H1 (cell line): ENCODE results near the gene SNAP47. TPM values are rescaled to one million over a fixed set of nuclear protein-coding genes. Genes with fewer than 3 reads are reported as not detected.

Source experiments
- CTCF ChIA-PET: fragments of 300-600 bp; sonication (Branson Sonifier 250); formaldehyde crosslinking; loops from one replicate; lab custom pipeline; 2021; ENCODE audit not compliant: partially characterized antibody; lab: Charles Lee
- POLR2A ChIA-PET: fragments of 300-600 bp; sonication (Branson Sonifier 250); formaldehyde crosslinking; loops from one replicate; lab custom pipeline; 2021; ENCODE audit warnings: inconsistent platforms; ENCODE audit not compliant: partially characterized antibody; lab: Charles Lee
- DNase-seq, 2 experiments: peaks; one replicate each; pipeline versions ENCODE4 v3.0.0 to v3.0.0-alpha.2; 2010 to 2022; ENCODE audit warnings: low spot score in 2 of 2, low read depth in 1 of 2, mixed read lengths in 1 of 2
- FAIRE-seq: peaks from 2 replicates; lab custom pipeline; 2011; peaks lifted over from hg19 to GRCh38; lab: Jason Lieb, UNC
- H2AFZ ChIP-seq: 2 replicates; pipeline ENCODE4 v1.8.1; 2012; ENCODE audit warnings: low read length, inconsistent platforms
- H2AK5ac ChIP-seq: 2 replicates; pipeline ENCODE4 v1.6.1; 2013; ENCODE audit warnings: low read depth, low read length
- H2BK120ac ChIP-seq: replicated peaks from 2 replicates; pipeline ENCODE3; 2013; ENCODE audit warnings: low read depth, low read length, inconsistent platforms
- H2BK12ac ChIP-seq: 2 replicates; pipeline ENCODE4 v1.6.1; 2013; ENCODE audit warnings: low read depth, low read length
- H2BK15ac ChIP-seq: 2 replicates; pipeline ENCODE4 v1.6.1; 2013; ENCODE audit warnings: low read length
- H2BK20ac ChIP-seq: 2 replicates; pipeline ENCODE4 v1.6.1; 2013; ENCODE audit warnings: low read length
- H2BK5ac ChIP-seq: 2 replicates; pipeline ENCODE4 v1.6.1; 2013; ENCODE audit warnings: low read depth, low read length
- H3K14ac ChIP-seq: 2 replicates; pipeline ENCODE4 v1.6.1; 2013; ENCODE audit warnings: inconsistent platforms; ENCODE audit not compliant: insufficient read length
- H3K18ac ChIP-seq: 2 replicates; pipeline ENCODE4 v1.6.1; 2013; ENCODE audit warnings: low read length; ENCODE audit errors: extremely low read depth
- H3K23ac ChIP-seq: 2 replicates; pipeline ENCODE4 v1.6.1; 2013; ENCODE audit warnings: inconsistent platforms; ENCODE audit not compliant: insufficient read length
- H3K23me2 ChIP-seq: 2 replicates; pipeline ENCODE4 v1.6.1; 2013; ENCODE audit warnings: low read depth, low read length
- H3K27ac ChIP-seq: 2 replicates; pipeline ENCODE4 v1.6.1; 2011; ENCODE audit warnings: low read depth, low read length, inconsistent platforms
- H3K27me3 ChIP-seq, 4 experiments: replicated peaks in 1 of 4; 1 replicate in 1 of 4; 2 replicates in 3 of 4; pipeline versions ENCODE4 v1.6.1 to v1.8.1; 2011 to 2013; ENCODE audit warnings: low read length in 3 of 4, mild to moderate bottlenecking in 3 of 4, inconsistent platforms in 2 of 4, mixed read lengths in 2 of 4, moderate library complexity in 1 of 4; ENCODE audit not compliant: control insufficient read depth in 3 of 4, insufficient read depth in 3 of 4; ENCODE audit errors: extremely low read depth in 1 of 4
- H3K36me3 ChIP-seq, 4 experiments: 2 replicates each; pipeline versions ENCODE4 v1.6.1 to v1.8.1; 2011 to 2013; ENCODE audit warnings: mild to moderate bottlenecking in 4 of 4, low read length in 3 of 4, moderate library complexity in 2 of 4, control low read depth in 1 of 4, inconsistent platforms in 1 of 4; ENCODE audit not compliant: insufficient read depth in 4 of 4, control insufficient read depth in 2 of 4
- H3K4ac ChIP-seq: replicated peaks from 2 replicates; pipeline ENCODE3; 2013; ENCODE audit warnings: low read length, low read depth, mixed read lengths, inconsistent platforms; ENCODE audit not compliant: insufficient read length
- H3K4me1 ChIP-seq, 4 experiments: replicated peaks in 1 of 4; 1 replicate in 1 of 4; 2 replicates in 3 of 4; pipeline versions ENCODE4 v1.6.1 to v1.8.1; 2011 to 2013; ENCODE audit warnings: low read length in 3 of 4, inconsistent platforms in 2 of 4, mixed read lengths in 1 of 4; ENCODE audit not compliant: insufficient read depth in 4 of 4, control insufficient read depth in 3 of 4
- H3K4me2 ChIP-seq, 2 experiments: 2 replicates each; pipeline versions ENCODE4 v1.6.1 to v1.8.1; 2011 to 2013; ENCODE audit warnings: low read depth in 2 of 2, low read length in 2 of 2, control low read depth in 1 of 2, inconsistent platforms in 1 of 2, mild to moderate bottlenecking in 1 of 2; ENCODE audit not compliant: insufficient read depth in 1 of 2
- H3K4me3 ChIP-seq, 4 experiments: fragments of 200-600, 300-600 bp in 1 of 4; sonication (generic), shearing (Covaris generic), sonication (Bioruptor Twin) in 1 of 4; 2 replicates each; pipeline versions ENCODE4 v1.5.1 to v1.8.1; 2011 to 2016; ENCODE audit warnings: low read length in 4 of 4, low read depth in 3 of 4, control low read depth in 2 of 4, inconsistent platforms in 2 of 4, mild to moderate bottlenecking in 2 of 4, mixed read lengths in 1 of 4, moderate library complexity in 1 of 4; ENCODE audit not compliant: insufficient read depth in 2 of 4; ENCODE audit errors: extremely low read depth in 1 of 4
- H3K56ac ChIP-seq: replicated peaks from 2 replicates; pipeline ENCODE3; 2013; ENCODE audit warnings: low read depth, mild to moderate bottlenecking, mixed read lengths, low read length, inconsistent platforms; ENCODE audit not compliant: insufficient read length
- H3K79me1 ChIP-seq: 2 replicates; pipeline ENCODE4 v1.6.1; 2013; ENCODE audit warnings: low read depth, low read length, control low read depth
- H3K79me2 ChIP-seq, 2 experiments: 2 replicates each; pipeline versions ENCODE4 v1.6.1 to v1.8.1; 2012 to 2013; ENCODE audit warnings: low read length in 2 of 2, mild to moderate bottlenecking in 2 of 2, inconsistent platforms in 1 of 2; ENCODE audit not compliant: insufficient read depth in 2 of 2, control insufficient read depth in 1 of 2
- H3K9ac ChIP-seq, 4 experiments: replicated peaks in 1 of 4; 1 replicate in 1 of 4; 2 replicates in 3 of 4; pipeline versions ENCODE4 v1.6.1 to v1.8.1; 2011 to 2013; ENCODE audit warnings: low read depth in 3 of 4, low read length in 3 of 4, control low read depth in 2 of 4, mild to moderate bottlenecking in 2 of 4, moderate library complexity in 2 of 4, inconsistent platforms in 1 of 4; ENCODE audit errors: extremely low read depth in 1 of 4
- H3K9me3 ChIP-seq, 2 experiments: 2 replicates each; pipeline versions ENCODE4 v1.6.1 to v1.8.1; 2012 to 2013; ENCODE audit warnings: mild to moderate bottlenecking in 2 of 2, moderate library complexity in 2 of 2, control low read depth in 1 of 2, inconsistent platforms in 1 of 2, low read depth in 1 of 2, low read length in 1 of 2, mixed read lengths in 1 of 2; ENCODE audit not compliant: insufficient read depth in 2 of 2
- H4K20me1 ChIP-seq, 2 experiments: replicated peaks in 1 of 2; 2 replicates each; pipeline versions ENCODE3 to v1.8.1; 2011 to 2013; ENCODE audit warnings: inconsistent platforms in 2 of 2, low read length in 2 of 2, mild to moderate bottlenecking in 1 of 2; ENCODE audit not compliant: insufficient read depth in 2 of 2, control insufficient read depth in 1 of 2
- H4K5ac ChIP-seq: 2 replicates; pipeline ENCODE4 v1.6.1; 2013; ENCODE audit warnings: low read length, low read depth, mixed read lengths, inconsistent platforms; ENCODE audit not compliant: insufficient read length
- H4K8ac ChIP-seq: 2 replicates; pipeline ENCODE4 v1.8.0; 2013; ENCODE audit warnings: mild to moderate bottlenecking, moderate library complexity, low read length, inconsistent platforms; ENCODE audit not compliant: insufficient read depth; ENCODE audit errors: extremely low read depth
- H4K91ac ChIP-seq: replicated peaks from 2 replicates; pipeline ENCODE3; 2013; ENCODE audit warnings: low read length, mixed read lengths, inconsistent platforms; ENCODE audit not compliant: insufficient read length
- ATF2 ChIP-seq: IDR thresholded peaks from 2 replicates; pipeline ENCODE4 v1.6.1; 2012; ENCODE audit warnings: low read length, inconsistent platforms
- BCL11A ChIP-seq, 2 experiments: IDR thresholded peaks; one replicate each; pipeline ENCODE4 v1.6.1; 2011; ENCODE audit warnings: low read depth in 2 of 2, low read length in 2 of 2, mild to moderate bottlenecking in 2 of 2
- CTCF ChIP-seq, 3 experiments: IDR thresholded peaks; 1 replicate in 2 of 3; 2 replicates in 1 of 3; pipeline versions ENCODE4 v1.5.1 to v1.6.1; 2011; ENCODE audit warnings: low read length in 3 of 3, mild to moderate bottlenecking in 3 of 3, inconsistent platforms in 2 of 3, low read depth in 1 of 3, moderate library complexity in 1 of 3; ENCODE audit not compliant: insufficient read depth in 1 of 3; ENCODE audit errors: control extremely low read depth in 1 of 3
- HDAC2 ChIP-seq, 2 experiments: fragments of 300-600 bp in 1 of 2; sonication (generic) in 1 of 2; IDR thresholded peaks; 2 replicates each; pipeline ENCODE4 v1.6.1; 2011 to 2012; ENCODE audit warnings: low read depth in 2 of 2, low read length in 2 of 2, mild to moderate bottlenecking in 2 of 2, moderate library complexity in 2 of 2, borderline replicate concordance in 1 of 2, inconsistent platforms in 1 of 2
- POU5F1 ChIP-seq: IDR thresholded peaks from 2 replicates; pipeline ENCODE4 v1.6.1; 2011; ENCODE audit warnings: low read depth, mild to moderate bottlenecking, low read length, moderate library complexity
- SRF ChIP-seq: IDR thresholded peaks from 2 replicates; pipeline ENCODE4 v1.6.1; 2011; ENCODE audit warnings: mild to moderate bottlenecking, low read depth, low read length, moderate library complexity
- SUZ12 ChIP-seq: fragments of 200-600 bp; sonication (generic); IDR thresholded peaks from 2 replicates; pipeline ENCODE4 v1.6.1; 2012; ENCODE audit warnings: mild to moderate bottlenecking, inconsistent platforms, low read length, moderate library complexity, mixed read lengths
- WGBS, 2 experiments: shearing (Covaris generic) in 1 of 2; methylation state at CpG; one replicate each; pipeline versions ENCODE4 v1.1.6 to v1.1.7; 2013 to 2015; ENCODE audit warnings: low lambda C conversion rate in 2 of 2, mixed read lengths in 2 of 2, inconsistent platforms in 1 of 2, low coverage in 1 of 2, missing lambda C conversion rate in 1 of 2; ENCODE audit not compliant: insufficient replicate concordance in 2 of 2, insufficient coverage in 1 of 2, insufficient read length in 1 of 2; ENCODE audit errors: extremely low coverage in 1 of 2, missing lambda C conversion rate in 1 of 2; 5-methylcytosine and 5-hydroxymethylcytosine counted together
- polyA plus RNA-seq, 7 experiments: library from polyadenylated mRNA; depleted of rRNA in 3 of 7; stranded (reverse) in 5 of 7; unstranded in 2 of 7; fragments of >200 nt in 5 of 7; fragments of 200-250 nt in 2 of 7; gene quantifications; 1 replicate in 5 of 7; 2 replicates in 1 of 7; 4 replicates in 1 of 7; pipeline versions ENCODE4 v1.2.1 to v1.2.3, GENCODE V29; 2011 to 2013; ENCODE audit warnings: missing spikeins in 2 of 7, mixed read lengths in 2 of 7
- total RNA-seq: library from RNA; stranded (reverse); fragmentation: NEBNext Ultra II Directional; extraction: Animal tissue kit (Norgen Biotek cat#: 25700); gene quantifications from 2 replicates; pipeline ENCODE4 v1.2.1, GENCODE V29; 2021

Gene SNAP47
- total and polyA plus RNA-seq, 2 of the 8 experiments (the other 6 are each of a cell fraction or from before 2014, with no cell fraction given): 37.6 to 42.2 TPM

GRCh38 chr1:227758366-227758765, 23.1 kb downstream of the SNAP47 start:
- Histone ChIP-seq H3K79me2 (peaks cover 0 to 9% of the 10 kb centered on the region in 2 experiments; a peak in 1 of 4 replicates), H3K9me3 (no peaks in the 10 kb centered on the region), H3K36me3 (peaks cover 8 to 15% (median 13%) of the 10 kb centered on the region in 4 experiments; a peak in 6 of 8 replicates), H3K56ac (no peak overlapping the region), H4K20me1 (peaks cover 13 to 32% of the 10 kb centered on the region in 2 experiments), H3K27ac (no peak overlapping the region), H3K4me3 (no peak overlapping the region), H4K8ac (no peak overlapping the region), H2AK5ac (no peak overlapping the region), H3K9ac (no peak overlapping the region), H3K23ac (no peak overlapping the region), H3K18ac (no peak overlapping the region), H2BK15ac (no peak overlapping the region), H3K14ac (no peak overlapping the region), H2AFZ (no peak overlapping the region), H2BK120ac (no peak overlapping the region), H2BK20ac (no peak overlapping the region), H2BK5ac (no peak overlapping the region), H3K79me1 (peaks cover 8% of the 10 kb centered on the region), H3K4me2 (no peak overlapping the region), H4K5ac (no peak overlapping the region), H3K4ac (no peak overlapping the region), H3K4me1 (peaks cover 0 to 1% (median 0%) of the 10 kb centered on the region in 4 experiments; a peak in 1 of 7 replicates), H3K27me3 (no peaks in the 10 kb centered on the region), H2BK12ac (no peak overlapping the region), H3K23me2 (no peaks in the 10 kb centered on the region), H4K91ac (no peak overlapping the region)
- WGBS, 2 experiments: 90% methylated on average over 6 of the region's 6 CpGs; no CpG with 5 or more reads in 1 of the 2 experiments
- POLR2A ChIA-PET: no interaction called here
- TF ChIP-seq SRF: no peak
- TF ChIP-seq BCL11A (IDR thresholded peaks at IDR 0.05; ENCODE audit: low read depth in 2 of 2, low read length in 2 of 2): no peak
- TF ChIP-seq SUZ12: no peak
- TF ChIP-seq HDAC2 (IDR thresholded peaks at IDR 0.05; ENCODE audit: borderline replicate concordance in 1 of 2, low read depth in 2 of 2, low read length in 2 of 2): no peak
- TF ChIP-seq ATF2: no peak
- TF ChIP-seq POU5F1: no peak
- TF ChIP-seq CTCF (IDR thresholded peaks at IDR 0.05; ENCODE audit: control extremely low read depth in 1 of 3, insufficient read depth in 1 of 3, low read depth in 1 of 3, low read length in 3 of 3): no peak
- DNase-seq (no peak), FAIRE-seq (no peak)
- CTCF ChIA-PET: interaction anchor here (0.9 to 2.3 kb wide), 9 partner anchors 15 to 277 kb away, joined by 3 to 12 read pairs (median 5); no protein-coding TSS in a partner anchor
